Bone marrow (tissue), 2 donors: ENCODE measurements around the gene SPACA9.

Experiments used
- DNase-seq, 2 donors: peaks; one replicate each; lab custom pipeline; 2025; lab: John Stamatoyannopoulos, UW

SPACA9 gene

DNA sequence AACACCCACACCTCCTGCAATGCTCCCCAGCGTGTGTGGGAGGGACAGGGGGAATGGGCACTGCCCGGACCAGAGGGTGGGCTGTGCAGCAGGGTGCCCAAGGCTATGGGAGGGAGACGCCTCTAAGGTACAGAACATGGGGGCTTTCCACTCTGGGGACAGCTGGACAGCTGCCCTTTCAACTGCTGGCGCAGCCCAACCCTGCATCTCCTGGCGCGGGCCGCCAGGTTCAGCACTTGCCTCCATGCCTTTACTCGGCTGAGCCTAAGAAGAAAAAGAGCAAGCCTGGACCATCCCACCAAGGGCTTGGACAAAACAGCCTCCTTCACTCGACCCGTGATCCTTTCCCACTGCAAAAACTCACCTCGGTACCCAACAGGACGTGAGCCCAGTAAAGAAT is 15.6 kb upstream of the SPACA9 start:
- no peak for DNase-seq

DNA sequence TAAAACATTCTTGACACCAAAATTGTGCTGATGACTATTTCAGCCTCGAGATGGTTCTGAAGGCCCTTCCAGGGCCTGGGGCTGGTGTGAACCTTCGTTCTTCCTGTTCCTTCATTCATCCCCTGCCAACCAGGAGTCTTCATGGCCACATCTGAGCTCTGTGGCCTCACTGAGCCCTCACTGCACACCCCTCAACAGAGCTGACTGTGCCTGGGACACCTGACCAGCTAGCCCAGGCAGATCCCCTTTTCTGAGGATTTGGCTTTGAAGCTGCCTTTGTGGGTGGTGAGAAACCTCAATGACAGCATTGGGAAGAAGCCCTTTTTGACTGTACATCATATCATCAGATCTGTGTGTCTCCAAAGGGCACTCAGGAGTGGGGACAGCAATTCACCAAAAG is 14.4 kb upstream of the SPACA9 start:
- DNase-seq, result no peak

DNA sequence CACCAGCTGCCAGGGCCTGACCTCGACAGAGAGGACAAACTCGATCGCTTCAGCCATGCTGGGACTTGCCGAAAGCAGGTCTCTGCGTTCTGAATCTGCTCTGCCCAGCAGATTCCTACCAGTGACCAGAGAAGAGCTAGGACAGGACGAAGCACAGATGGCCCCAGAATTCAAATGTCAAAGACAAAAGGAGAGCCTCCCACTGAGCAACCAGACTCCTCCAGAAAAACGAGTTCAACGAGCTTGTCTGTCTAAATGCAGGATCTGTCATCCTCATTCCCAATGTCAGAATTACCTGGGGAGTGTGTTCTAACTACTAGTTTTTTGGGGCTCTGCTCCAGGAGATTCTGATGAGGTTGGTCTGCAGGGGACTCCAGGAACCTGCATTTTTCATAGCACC is 14.0 kb upstream of the SPACA9 start:
- no peak for DNase-seq

DNA sequence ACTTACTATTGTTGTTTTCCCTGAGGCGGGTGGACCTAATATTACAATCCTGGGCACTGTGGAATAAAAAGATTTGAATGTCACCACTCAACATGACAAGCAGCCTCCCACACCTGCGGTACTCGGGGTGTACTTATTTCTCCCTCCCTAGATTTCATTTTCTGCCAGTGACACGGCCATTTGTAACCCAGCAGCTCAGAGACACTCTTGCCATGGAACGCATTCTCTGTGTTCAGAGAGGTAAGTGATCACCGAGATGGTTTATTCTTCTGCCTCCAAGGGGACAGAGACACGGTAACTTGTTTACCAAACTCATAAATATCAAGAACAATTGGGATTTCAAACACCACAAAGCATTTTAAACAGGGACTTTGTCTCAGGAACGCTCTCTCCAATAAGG is 11.8 kb upstream of the SPACA9 start:
- DNase-seq, result no peak

DNA sequence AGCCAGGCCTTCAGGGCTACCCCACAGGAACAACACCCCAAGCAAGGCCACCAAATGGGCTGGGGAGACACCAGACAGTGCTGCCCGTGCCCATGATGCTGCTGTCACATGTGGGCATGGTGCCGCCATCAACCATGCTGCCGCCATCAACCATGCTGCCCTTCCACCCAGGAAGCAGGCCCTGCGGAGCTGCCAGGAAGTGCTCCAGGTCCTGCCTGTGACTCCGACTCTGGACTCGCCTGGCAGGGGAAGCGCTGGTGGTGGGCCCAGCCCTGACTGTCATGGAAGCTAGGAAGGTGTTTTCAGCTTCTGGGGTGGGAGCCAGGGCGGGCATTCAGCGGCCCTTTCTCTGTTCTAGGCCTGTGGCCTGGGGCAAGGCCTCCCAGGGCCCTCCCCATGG is 9.4 kb upstream of the SPACA9 start:
- DNase-seq, result no peak

DNA sequence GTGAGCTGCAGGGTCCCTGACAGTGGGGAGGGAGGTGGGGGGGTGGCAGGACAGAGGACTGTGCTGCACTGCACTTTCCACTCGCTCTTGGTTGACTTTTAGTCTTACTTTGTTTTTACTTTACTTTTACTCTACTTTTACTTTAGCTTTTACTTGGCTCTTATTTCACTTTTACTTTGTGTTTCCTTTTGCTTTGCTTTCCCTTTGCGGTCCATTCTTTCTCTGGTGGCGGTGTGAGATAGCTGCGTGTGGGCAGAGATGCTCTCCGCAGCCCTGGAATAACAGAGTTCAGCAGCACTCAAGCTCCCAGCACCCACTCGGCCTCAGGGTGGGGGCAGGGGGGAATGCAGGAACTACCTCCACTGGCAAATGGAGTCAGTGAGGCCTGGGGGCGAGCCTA is 5.3 kb upstream of the SPACA9 start:
- DNase-seq, result no peak

DNA sequence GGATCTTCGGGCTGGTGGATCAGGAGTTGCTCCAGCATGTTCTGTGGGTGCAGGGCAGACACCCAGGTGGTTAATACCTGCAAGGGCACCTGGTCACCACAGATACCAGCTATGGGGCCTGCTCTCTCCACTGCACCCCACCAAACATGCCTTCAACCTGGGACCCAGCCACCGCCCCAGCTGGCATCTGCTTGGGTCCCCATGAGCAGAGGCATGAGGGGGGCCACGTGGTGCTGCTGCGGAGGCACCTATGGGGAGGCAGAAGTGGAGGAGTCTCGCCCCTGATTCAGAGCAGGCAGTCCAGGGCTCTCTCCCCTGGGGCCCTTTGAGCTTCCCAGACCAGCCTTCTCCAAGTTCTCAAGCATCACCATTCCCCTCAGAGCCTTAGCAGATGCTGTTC is 3.5 kb upstream of the SPACA9 start:
- DNase-seq, result no peak

DNA sequence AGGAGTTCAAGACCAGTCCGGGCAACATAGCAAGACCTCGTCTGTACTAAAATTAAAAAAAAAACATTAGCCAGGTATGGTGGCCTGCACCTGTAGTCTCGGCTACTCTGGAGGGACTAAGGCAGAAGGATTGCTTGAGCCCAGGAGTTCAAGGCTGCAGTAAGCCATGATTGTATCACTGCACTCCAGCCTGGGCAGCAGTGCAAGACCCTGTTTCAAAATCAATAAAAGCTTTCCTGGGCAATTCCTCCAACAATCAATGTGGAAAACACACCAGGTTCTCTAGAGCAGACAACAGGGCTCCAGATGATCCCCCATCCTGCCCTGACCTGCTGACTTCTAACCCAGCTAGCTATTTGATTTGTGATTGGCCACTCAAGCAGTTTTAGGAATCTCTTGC is 1.8 kb upstream of the SPACA9 start:
- DNase-seq, result no peak

DNA sequence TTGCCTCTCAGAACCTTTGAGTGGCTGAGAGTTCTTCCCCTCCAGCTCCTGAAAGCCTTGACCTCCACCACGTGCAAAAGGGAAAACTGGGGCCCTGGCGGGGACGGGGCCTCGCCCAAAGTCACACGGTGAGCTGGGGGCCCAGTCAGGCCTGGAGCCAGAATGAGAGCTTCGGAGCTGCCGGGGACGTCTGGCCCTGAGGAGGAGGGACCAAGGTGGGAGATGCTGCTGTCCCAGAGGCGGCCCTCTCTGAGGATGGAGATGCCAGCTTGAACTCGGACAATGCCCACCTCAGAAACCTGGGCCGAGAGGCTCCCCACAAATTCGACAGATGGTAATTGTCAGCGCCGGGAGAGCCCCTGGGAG is 1.3 kb upstream of the SPACA9 start:
- no peak for DNase-seq

DNA sequence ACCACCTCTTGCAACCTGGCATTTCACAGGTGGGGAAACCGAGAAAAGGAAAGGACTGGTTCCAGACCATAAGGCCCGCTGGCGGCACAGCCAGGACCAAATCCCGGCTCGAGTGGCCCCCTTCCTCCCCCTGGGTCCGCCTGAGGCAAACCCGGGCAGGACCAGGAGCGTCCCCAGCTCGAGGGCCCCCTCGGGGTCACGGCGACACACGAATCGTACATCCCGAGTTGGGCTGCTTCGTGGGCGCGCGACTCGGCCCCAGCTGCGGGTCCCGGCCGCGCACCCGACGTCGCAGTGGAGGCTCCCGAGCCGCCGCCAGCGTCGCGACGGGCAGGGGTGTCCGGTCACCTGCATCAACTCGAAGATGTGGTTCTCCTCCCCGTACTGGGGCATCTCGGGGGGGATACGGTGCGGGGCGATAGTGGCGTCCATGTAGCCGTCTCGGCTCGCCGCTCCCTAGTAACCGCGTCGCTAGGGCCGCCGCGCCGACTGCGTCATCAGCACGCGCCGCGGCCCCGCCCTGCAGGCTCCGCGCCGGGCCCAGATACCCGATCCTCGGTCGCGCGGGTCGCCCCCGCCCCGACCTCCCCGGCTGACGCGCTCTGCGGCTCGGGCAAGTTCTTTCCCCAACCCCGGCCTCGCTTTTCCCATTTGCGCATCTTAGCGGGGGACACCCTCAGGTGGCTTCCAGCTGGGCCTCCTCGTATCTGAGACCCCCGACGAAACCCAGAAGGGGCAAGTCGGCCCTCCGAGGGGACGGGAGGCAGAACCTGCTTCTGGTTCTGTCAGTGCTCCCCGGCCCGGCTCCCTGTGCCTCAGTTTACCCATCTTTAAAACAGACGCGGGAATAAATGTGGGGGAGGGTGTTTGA is 639 bp upstream of the SPACA9 start, which contains the start of gene AK8:
Gene AK8, minus strand, starts transcription at position 461 of the 871 bp plus-strand sequence. Its CDS starts 29 bp downstream, at position 432.
- peak; percentile 8 to 56 for DNase-seq

DNA sequence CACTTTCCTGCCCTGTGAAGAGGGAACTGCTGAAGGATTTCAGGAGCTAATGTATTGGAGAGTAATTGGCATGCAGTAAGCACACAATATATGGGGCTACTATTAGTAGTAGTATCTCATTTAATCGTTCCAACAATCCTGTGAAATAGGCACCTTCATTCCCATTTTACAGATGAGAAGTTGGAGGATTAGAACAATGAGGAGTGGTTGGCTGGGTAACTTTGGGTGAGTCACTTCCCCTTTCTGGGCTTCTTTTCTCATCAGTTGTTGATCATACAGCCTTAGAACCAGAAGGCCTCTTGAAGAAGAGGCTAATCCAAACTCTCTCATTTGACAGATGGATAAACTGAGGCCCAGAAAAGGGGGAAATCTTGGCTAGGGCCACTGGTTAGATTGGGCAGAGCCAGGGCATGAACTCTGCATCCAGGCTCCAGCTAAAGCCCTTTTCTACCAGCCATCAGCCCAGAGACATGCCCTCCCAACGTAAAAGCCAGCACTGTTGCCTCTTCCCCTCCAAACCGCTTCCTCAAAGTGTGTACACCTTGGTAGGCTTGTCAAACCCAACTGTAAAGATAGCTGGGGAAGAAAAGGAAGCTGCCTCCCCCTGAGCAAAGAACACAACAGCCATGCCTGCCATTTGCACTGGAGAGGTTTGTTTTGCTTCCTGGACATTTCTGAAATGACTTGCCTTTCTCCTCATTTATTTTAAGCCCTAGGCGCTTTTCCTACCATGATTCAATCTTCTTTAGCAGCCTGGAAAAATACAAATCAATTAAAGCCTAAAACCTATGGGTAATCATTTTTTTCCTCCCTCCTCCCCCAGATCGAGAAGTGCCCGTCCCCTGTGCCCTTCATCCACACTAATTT is 992 bp downstream of the SPACA9 start:
- DNase-seq, result no peak

DNA sequence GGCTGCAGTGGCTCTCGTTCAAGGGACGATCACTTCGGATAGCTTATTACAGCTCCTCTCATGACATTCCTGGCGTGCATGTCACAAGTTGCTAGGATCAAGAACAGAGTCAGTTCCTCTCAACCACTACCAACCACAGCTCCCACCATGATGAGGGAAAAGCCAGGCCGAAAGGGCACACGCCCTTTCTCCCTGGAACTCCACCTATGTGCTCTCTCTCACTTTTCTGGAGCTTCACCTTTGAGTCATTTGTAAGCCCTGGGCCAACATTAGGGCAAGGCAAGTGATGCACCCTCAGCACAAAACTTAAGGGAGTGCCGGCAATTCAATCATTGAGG is 1.6 kb downstream of the SPACA9 start:
- DNase-seq, result no peak

DNA sequence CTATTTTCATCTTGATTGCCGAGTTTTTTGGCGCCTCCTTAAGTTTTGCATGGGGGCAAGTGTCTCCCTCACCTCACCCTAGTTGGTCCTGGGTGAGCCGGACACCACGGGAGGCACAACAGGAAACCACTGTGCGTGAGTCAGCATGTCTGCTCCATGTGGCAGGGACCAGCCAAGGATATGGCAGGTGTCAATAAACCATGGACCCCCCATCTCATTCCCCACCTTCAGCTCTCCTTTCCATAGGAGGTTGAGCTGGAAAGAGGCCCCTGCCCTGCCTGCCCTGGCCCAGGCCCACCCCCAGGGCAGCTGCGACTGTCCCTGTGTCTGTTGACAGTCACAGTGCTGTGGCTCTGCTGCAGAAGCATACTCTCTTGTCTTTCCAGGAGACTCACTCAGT is 3.1 kb downstream of the SPACA9 start:
- peak in 1 of 2 donors; percentile 7 for DNase-seq

DNA sequence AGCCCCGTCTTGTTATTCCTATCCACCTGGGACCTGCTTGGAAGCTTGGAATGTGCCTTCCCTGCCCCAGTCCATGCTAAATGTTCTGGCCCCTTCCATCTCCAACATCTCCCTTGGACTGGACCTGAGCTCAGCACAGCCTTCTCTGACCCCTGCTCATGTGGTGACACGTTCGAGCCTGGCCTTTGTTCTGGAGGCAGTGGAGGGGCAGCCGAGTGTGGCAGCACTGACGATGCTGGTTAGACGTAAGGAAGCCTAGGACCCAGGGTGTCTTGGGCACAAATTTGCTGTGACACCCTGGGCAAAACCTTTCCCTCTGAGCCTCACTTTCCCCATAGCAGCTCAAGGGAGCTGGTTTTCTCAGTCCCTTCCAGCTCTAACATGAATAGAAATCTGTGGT is 3.9 kb downstream of the SPACA9 start:
- no peak for DNase-seq

DNA sequence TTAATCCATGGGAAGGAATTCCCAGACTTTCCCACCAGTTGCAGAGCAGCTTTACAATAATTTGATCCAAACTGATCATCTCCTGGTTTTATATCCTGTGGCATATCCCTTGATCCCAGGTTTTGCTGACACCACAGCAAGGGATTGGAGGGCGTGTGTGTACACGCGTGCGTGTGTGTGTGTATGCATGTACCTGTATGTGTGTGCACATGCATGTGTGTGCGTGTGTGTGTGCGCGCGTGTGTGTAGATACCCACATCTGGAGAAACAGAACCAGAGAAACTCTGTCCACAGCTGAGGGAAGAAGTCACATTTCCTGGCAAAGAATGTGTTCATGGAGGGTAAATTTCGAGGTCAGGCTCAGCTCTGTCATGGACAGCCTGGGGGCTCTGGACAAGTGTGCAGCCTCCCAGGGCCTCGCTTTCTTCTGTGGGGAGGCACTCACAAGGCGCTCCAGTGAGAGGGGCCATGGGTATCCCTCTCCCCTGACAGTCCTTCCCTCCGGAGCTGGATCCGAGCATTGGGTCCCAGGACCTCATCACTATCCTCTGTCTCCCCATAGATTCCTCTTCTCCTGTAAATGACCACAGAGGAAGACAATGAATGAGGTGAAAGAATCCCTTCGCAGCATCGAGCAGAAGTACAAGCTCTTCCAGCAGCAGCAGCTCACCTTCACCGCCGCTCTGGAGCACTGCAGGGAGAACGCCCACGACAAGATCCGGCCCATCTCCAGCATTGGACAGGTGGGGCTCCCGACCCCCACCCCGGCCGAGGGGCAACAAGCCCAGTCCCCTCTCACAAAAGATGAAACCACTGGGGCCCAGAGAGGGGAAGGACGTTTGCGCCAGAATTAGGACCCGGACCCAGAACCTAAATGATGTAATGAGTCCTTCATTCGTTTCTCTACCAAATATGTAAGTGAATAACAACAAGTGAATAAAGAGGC is 4.9 kb downstream of the SPACA9 start:
- no peak for DNase-seq

DNA sequence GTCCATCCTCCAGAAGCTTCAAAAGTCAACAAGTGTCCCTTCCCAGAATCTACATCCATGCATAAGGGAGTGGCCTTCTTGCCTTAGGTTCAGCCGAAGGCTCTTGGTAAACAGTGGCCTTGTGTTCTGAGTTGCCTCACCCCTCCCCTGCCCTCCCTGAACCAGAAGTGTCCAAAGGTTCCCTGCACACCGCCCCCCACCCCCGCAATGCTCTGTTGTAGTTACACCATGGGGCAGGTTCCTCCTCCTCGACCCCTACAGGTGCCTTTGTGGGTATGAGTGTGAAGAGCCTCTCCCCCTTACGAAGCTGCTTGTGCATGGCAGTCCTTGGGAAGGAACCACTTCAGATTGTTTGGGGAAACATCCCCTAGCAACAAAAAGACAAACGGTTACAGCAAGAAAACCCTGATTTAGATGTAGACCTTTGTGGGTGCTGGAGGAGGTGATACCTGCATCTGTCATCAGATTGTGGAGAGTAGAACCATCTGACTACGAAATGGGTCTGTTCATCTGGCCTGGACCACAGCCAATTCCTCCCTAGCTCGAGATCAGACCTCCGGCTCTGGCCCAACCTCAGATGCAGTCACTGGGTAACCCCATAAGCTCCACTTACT is 7.1 kb downstream of the SPACA9 start:
- DNase-seq, result no peak

DNA sequence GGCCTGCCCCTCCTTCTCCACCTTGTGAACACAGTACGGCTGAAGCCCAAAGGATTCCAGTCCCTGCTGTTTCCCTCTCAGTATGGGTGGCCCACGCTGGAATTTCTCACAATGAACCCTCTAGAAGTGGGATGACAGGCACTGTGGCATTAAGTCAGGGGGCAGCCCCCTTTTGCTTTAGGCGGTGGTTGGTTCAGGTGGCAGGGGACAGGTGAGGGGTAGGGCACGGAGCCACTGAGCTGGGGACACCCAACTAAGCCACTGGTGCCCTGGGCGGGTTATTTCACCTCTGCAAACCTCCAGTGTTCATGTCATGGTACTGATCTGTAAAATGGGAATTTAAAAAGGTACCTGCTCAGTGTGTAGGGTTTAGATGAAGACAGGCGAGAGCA is 7.6 kb downstream of the SPACA9 start:
- no peak for DNase-seq

DNA sequence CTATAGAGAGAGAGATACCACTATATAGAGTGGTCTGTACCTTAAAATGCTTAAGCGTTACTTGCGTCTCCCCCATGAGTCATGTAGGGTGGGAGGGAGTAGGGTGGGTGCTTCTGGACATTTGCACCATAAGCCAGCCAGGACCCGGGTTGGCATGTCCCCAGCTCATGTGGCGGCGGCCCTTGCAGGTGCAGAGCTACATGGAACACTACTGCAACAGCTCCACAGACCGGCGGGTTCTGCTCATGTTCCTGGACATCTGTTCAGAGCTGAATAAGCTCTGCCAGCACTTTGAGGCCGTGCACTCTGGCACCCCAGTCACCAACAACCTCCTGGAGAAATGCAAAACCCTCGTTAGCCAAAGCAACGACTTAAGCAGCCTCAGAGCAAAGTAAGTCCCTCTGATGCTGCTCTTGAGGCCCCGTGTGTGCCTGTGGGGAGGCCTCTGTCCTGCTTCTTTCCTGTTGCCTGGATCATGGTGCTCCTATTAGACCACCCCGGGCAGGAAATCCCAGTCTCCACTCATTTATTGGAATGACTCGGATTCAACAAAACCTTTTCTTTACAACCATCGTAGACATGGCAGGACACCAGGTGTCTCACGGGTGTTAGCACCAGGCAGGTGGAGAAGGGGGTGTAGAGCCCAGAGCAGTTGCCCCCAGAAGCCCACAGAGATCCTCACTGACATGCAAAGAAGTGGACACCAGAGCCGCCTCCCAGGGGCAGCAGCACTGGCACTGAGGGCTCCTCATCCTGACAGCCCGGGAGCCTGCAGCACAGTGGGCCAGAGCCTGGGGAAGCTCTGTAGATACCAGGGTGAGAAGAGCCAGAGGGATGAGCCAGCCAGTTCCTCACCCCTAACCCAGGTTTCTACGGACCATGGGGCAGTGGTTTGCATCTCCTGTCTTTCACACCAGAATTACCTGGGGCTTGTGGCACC is 8.8 kb downstream of the SPACA9 start:
- no peak for DNase-seq

DNA sequence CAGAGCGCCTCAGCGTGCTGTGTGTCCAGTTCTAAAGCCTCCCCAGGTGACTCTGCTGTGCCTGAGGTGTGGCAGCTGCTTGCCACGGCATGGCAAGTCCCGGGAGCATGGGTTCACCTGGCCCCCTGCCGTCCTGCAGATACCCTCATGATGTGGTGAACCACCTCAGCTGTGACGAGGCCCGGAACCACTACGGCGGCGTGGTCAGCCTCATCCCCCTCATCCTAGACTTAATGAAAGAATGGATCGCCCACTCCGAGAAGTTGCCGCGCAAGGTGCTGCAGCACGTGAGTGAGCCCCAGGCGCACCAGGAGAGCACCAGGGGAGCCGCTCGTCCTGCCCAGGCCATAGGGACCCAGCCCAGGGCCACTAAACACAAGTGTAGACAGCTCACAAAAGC is 9.5 kb downstream of the SPACA9 start:
- DNase-seq, result no peak

DNA sequence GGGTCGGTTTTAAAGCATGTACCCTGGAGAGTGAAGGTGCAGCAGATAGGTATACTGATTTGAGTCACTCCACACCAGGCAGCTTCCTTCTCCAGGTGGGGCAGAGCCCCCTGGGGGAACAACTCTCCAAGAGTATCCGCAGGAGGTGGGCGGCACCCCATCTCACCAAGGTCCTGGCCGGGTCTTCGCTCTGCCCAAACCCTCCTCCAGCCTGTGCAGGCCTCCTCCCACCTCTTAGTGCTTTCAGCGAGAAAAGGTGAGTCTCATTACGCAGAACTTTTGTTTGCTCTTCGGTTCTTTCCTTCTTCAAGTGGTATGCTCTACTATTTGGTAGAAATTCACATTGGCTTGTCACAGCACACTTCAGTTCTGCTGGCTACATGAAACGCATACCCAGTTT is 13.7 kb downstream of the SPACA9 start:
- no peak for DNase-seq

DNA sequence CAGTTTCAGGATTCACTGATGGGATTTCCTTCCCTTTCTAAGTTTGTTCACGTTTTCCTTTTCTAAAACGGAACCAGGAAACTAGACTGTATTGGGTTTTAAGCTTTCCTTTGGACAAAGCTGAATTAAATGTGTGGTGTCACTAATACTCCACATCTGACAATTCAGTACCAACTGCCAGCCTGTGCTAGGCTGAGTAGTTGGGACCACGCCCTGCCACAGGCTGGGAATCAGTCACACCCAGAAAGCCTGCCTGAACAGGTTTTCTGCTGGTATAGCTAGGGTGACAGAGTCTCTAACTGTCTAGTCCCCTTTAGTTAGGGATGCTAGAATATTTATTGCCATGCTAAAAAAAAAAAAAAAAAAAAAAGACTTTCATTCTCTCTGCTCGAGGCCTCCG is 15.6 kb downstream of the SPACA9 start:
- no peak for DNase-seq
